HCT116 (cell line): ENCODE results near the gene AGAP1. TPM values are rescaled to one million over a fixed set of nuclear protein-coding genes. Genes with fewer than 3 reads are reported as not detected.

Experiments used
- ATAC-seq: fragments of 200-7000 bp; cut with Tn5 transposase; 2 replicates; pipeline ENCODE4 v1.9.1; 2020; ENCODE audit warnings: mild to moderate bottlenecking, moderate library complexity
- BruUV-seq: library from RNA; stranded (reverse); fragments of 400-500 nt; replicated peaks from 2 replicates; lab custom pipeline; 2021; lab: Mats Ljungman, UMichigan
- CTCF ChIA-PET: fragments of 300-600 bp; sonication (Branson Sonifier 250); formaldehyde crosslinking; loops from one replicate; lab custom pipeline; 2021; ENCODE audit warnings: antibody characterized with exemption; lab: Charles Lee
- POLR2A ChIA-PET: fragments of 300-600, 350-600 bp; sonication (Branson Sonifier 250); formaldehyde crosslinking; loops from one replicate; lab custom pipeline; 2021; ENCODE audit warnings: antibody characterized with exemption; lab: Charles Lee
- RAD21 ChIA-PET, 2 experiments: fragments of 300-600 bp; sonication (Branson Sonifier 250); formaldehyde crosslinking; loops; one replicate each; lab custom pipeline; 2023; ENCODE audit warnings: low total read pairs in 2 of 2; ENCODE audit not compliant: uncharacterized antibody in 2 of 2, unreplicated experiment in 2 of 2, low non-redundant PET in 1 of 2; lab: Charles Lee
- DNase-seq: peaks from one replicate; pipeline ENCODE4 v3.0.0-alpha.2; 2010; ENCODE audit warnings: low read depth, low spot score
- H2AFZ ChIP-seq: fragments of 200-600 bp; shearing (Covaris generic), sonication (generic); 2 replicates; pipeline ENCODE4 v1.6.1; 2017; ENCODE audit warnings: low read depth, mixed run types, mixed read lengths, antibody characterized with exemption, low read length; ENCODE audit not compliant: poor library complexity, severe bottlenecking
- H3K27ac ChIP-seq: 2 replicates; pipeline ENCODE4 v1.5.1; 2012; ENCODE audit warnings: low read depth, low read length
- H3K27me3 ChIP-seq: fragments of 200-600 bp; sonication (generic); 2 replicates; pipeline ENCODE4 v1.6.1; 2016; ENCODE audit warnings: mixed run types, low read length, mixed read lengths; ENCODE audit not compliant: insufficient read depth
- H3K36me3 ChIP-seq, 2 experiments: fragments of 200-500 bp in 1 of 2; fragments of 200-600 bp in 1 of 2; sonication (Bioruptor generic) in 1 of 2; sonication (generic) in 1 of 2; 2 replicates each; pipeline versions ENCODE4 v1.5.1 to v1.6.1; 2014 to 2016; ENCODE audit warnings: low read length in 2 of 2, inconsistent platforms in 1 of 2, mixed read lengths in 1 of 2, mixed run types in 1 of 2; ENCODE audit not compliant: insufficient read depth in 2 of 2, control insufficient read depth in 1 of 2
- H3K4me1 ChIP-seq, 2 experiments: fragments of 200-600 bp in 1 of 2; sonication (generic) in 1 of 2; 2 replicates each; pipeline versions ENCODE4 v1.5.1 to v1.6.1; 2012 to 2017; ENCODE audit warnings: low read length in 2 of 2, inconsistent platforms in 1 of 2, mild to moderate bottlenecking in 1 of 2, mixed read lengths in 1 of 2, mixed run types in 1 of 2, moderate library complexity in 1 of 2; ENCODE audit not compliant: insufficient read depth in 2 of 2, control insufficient read depth in 1 of 2
- H3K4me2 ChIP-seq: fragments of 200-600 bp; sonication (generic); 2 replicates; pipeline ENCODE4 v1.6.1; 2017; ENCODE audit warnings: mixed run types, low read length, mixed read lengths
- H3K4me3 ChIP-seq, 2 experiments: fragments of 200-600 bp in 1 of 2; sonication (generic) in 1 of 2; replicated peaks in 1 of 2; 2 replicates each; pipeline ENCODE4 v1.5.1; 2011 to 2016; ENCODE audit warnings: low read length in 2 of 2, control low read depth in 1 of 2, low read depth in 1 of 2, mild to moderate bottlenecking in 1 of 2, mixed read lengths in 1 of 2, mixed run types in 1 of 2
- H3K79me2 ChIP-seq: fragments of 200-600 bp; sonication (generic); 2 replicates; pipeline ENCODE4 v1.6.1; 2017; ENCODE audit warnings: mild to moderate bottlenecking, mixed run types, low read length, moderate library complexity, mixed read lengths; ENCODE audit not compliant: insufficient read depth
- H3K9ac ChIP-seq: fragments of 200-600 bp; sonication (generic); 2 replicates; pipeline ENCODE4 v1.6.1; 2016; ENCODE audit warnings: low read length, mixed read lengths
- H3K9me2 ChIP-seq: fragments of 200-600 bp; sonication (generic), shearing (Covaris generic); 2 replicates; pipeline ENCODE4 v1.6.1; 2017; ENCODE audit warnings: mixed run types, mild to moderate bottlenecking, moderate library complexity; ENCODE audit not compliant: insufficient read depth
- H3K9me3 ChIP-seq, 2 experiments: fragments of 200-500 bp in 1 of 2; fragments of 200-600 bp in 1 of 2; sonication (Bioruptor generic) in 1 of 2; sonication (generic) in 1 of 2; 2 replicates each; pipeline ENCODE4 v1.6.1; 2014 to 2017; ENCODE audit warnings: low read length in 2 of 2, mixed read lengths in 2 of 2, inconsistent platforms in 1 of 2, low read depth in 1 of 2, mild to moderate bottlenecking in 1 of 2, mixed run types in 1 of 2, moderate library complexity in 1 of 2; ENCODE audit not compliant: control insufficient read depth in 1 of 2, insufficient read depth in 1 of 2
- H4K20me1 ChIP-seq: fragments of 200-600 bp; sonication (generic), shearing (Covaris generic); 2 replicates; pipeline ENCODE4 v1.6.1; 2017; ENCODE audit warnings: mixed run types, mild to moderate bottlenecking, moderate library complexity; ENCODE audit not compliant: insufficient read depth
- CBX3 ChIP-seq: IDR thresholded peaks from 2 replicates; pipeline ENCODE4 v1.6.1; 2012; ENCODE audit warnings: low read depth
- CEBPB ChIP-seq: IDR thresholded peaks from 2 replicates; pipeline ENCODE4 v1.6.1; 2012; ENCODE audit warnings: low read depth
- ELF1 ChIP-seq: IDR thresholded peaks from 2 replicates; pipeline ENCODE4 v1.6.1; 2012; ENCODE audit warnings: low read depth, borderline replicate concordance
- EZH2 ChIP-seq: fragments of 200-600 bp; sonication (generic); IDR thresholded peaks from 2 replicates; pipeline ENCODE4 v1.6.1; 2017; ENCODE audit warnings: antibody characterized with exemption, mixed run types
- EZH2phosphoT487 ChIP-seq: fragments of 200-600 bp; IDR thresholded peaks from 2 replicates; pipeline ENCODE4 v1.6.1; 2018; ENCODE audit warnings: antibody characterized with exemption, borderline replicate concordance
- FOSL1 ChIP-seq: IDR thresholded peaks from 2 replicates; pipeline ENCODE4 v1.6.1; 2012; ENCODE audit warnings: low read depth
- JUND ChIP-seq: IDR thresholded peaks from 2 replicates; pipeline ENCODE4 v1.6.1; 2012
- RAD21 ChIP-seq: IDR thresholded peaks from 2 replicates; pipeline ENCODE4 v1.6.1; 2012; ENCODE audit warnings: low read depth, mild to moderate bottlenecking
- SIN3A ChIP-seq: IDR thresholded peaks from 2 replicates; pipeline ENCODE4 v1.6.1; 2012; ENCODE audit warnings: low read depth
- SP1 ChIP-seq: IDR thresholded peaks from 2 replicates; pipeline ENCODE4 v1.6.1; 2012; ENCODE audit warnings: low read depth
- SRF ChIP-seq: IDR thresholded peaks from 2 replicates; pipeline ENCODE4 v1.6.1; 2012; ENCODE audit warnings: low read depth
- YY1 ChIP-seq: IDR thresholded peaks from 2 replicates; pipeline ENCODE4 v1.6.1; 2011; ENCODE audit warnings: low read length, low read depth, moderate library complexity, mild to moderate bottlenecking; ENCODE audit not compliant: insufficient replicate concordance; ENCODE audit errors: extremely low read depth
- ZNF274 ChIP-seq: fragments of 200-500 bp; sonication (Bioruptor generic); IDR thresholded peaks from 2 replicates; pipeline ENCODE4 v1.6.1; 2014; ENCODE audit warnings: mild to moderate bottlenecking, low read depth, low read length, inconsistent platforms
- intact Hi-C: fragments of 100-400 bp; cut with micrococcal nuclease; formaldehyde crosslinking; loops from 2 replicates; pipeline ENCODE4 v1.10.0; 2022
- total RNA-seq: library from RNA; stranded (reverse); gene quantifications from one replicate; pipeline ENCODE4 v1.2.1, GENCODE V29; 2021; ENCODE audit not compliant: unreplicated experiment
- TF ChIP-seq, protein P1 (sequence below): IDR thresholded peaks from 2 replicates; pipeline ENCODE4 v1.6.1; 2012
- TF ChIP-seq, protein P2 (sequence below): IDR thresholded peaks from 2 replicates; pipeline ENCODE4 v1.6.1; 2012
- TF ChIP-seq, protein P3 (sequence below), 3 experiments: fragments of 200-600 bp in 1 of 3; sonication (generic) in 1 of 3; IDR thresholded peaks in 2 of 3; conservative IDR thresholded peaks in 1 of 3; 2 replicates each; pipeline ENCODE4 v1.5.1; 2012 to 2017; ENCODE audit warnings: low read depth in 2 of 3, low read length in 2 of 3, antibody characterized with exemption in 1 of 3, borderline replicate concordance in 1 of 3, control low read depth in 1 of 3, mild to moderate bottlenecking in 1 of 3, mixed read lengths in 1 of 3, mixed run types in 1 of 3, moderate library complexity in 1 of 3; ENCODE audit not compliant: insufficient read depth in 1 of 3

Gene AGAP1
- total RNA-seq, 1 experiment from 2014 or later = 43.8 TPM

DNA sequence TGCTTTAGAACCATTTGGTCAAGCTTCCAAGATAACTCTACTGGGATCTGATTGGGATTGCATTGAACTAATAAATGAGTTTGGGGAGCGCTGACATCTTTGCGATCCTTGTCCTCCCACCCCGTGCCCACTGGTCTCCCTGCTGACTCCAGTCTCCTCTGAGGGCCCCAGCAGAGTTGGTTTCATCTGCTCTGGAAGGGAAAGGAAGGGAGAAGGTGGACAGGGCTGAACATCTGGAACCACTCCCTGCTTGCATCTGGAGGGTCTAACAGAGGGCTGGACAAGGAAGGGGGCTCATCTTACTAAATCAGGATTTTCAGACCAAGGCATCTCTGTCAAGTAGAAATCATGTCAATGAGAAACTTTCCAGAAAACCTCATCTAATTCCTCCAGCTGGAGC lies 661.6 kb downstream of the AGAP1 start:
- ATAC-seq (no peak), DNase-seq (no peak)
- Histone ChIP-seq H2AFZ (no peak overlapping the region), H3K36me3 (no peaks in the 10 kb centered on the region), H3K9me3 (no peaks in the 10 kb centered on the region), H3K4me3 (no peak overlapping the region), H3K4me1 (no peaks in the 10 kb centered on the region), H3K79me2 (no peaks in the 10 kb centered on the region), H3K4me2 (no peak overlapping the region), H3K9ac (no peak overlapping the region), H4K20me1 (no peaks in the 10 kb centered on the region), H3K27me3 (no peaks in the 10 kb centered on the region), H3K27ac (no peak overlapping the region), H3K9me2 (no peaks in the 10 kb centered on the region)
- intact Hi-C loops = no loop called here
- RAD21 ChIA-PET = no interaction called here
- BruUV-seq = no TSS peak
- CTCF ChIA-PET = interaction anchor here (1.5 kb wide), 1 partner anchor 12 kb away, joined by 4 read pairs; no protein-coding TSS in a partner anchor
- TF ChIP-seq ZNF274 (no peak), FOSL1 (no peak), JUND (no peak), SRF (no peak), CEBPB (no peak), ELF1 (no peak), SIN3A (no peak), RAD21 (no peak), CBX3 (no peak), YY1 (no peak), EZH2phosphoT487 (no peak), EZH2 (no peak), SP1 (no peak)
- TF ChIP-seq, protein P1, sequence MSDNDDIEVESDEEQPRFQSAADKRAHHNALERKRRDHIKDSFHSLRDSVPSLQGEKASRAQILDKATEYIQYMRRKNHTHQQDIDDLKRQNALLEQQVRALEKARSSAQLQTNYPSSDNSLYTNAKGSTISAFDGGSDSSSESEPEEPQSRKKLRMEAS = no peak
- TF ChIP-seq, protein P2, sequence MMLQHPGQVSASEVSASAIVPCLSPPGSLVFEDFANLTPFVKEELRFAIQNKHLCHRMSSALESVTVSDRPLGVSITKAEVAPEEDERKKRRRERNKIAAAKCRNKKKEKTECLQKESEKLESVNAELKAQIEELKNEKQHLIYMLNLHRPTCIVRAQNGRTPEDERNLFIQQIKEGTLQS = no peak
- TF ChIP-seq, protein P3, sequence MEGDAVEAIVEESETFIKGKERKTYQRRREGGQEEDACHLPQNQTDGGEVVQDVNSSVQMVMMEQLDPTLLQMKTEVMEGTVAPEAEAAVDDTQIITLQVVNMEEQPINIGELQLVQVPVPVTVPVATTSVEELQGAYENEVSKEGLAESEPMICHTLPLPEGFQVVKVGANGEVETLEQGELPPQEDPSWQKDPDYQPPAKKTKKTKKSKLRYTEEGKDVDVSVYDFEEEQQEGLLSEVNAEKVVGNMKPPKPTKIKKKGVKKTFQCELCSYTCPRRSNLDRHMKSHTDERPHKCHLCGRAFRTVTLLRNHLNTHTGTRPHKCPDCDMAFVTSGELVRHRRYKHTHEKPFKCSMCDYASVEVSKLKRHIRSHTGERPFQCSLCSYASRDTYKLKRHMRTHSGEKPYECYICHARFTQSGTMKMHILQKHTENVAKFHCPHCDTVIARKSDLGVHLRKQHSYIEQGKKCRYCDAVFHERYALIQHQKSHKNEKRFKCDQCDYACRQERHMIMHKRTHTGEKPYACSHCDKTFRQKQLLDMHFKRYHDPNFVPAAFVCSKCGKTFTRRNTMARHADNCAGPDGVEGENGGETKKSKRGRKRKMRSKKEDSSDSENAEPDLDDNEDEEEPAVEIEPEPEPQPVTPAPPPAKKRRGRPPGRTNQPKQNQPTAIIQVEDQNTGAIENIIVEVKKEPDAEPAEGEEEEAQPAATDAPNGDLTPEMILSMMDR (IDR thresholded peaks at IDR 0.05 in 2 of 3, conservative IDR thresholded peaks at IDR 0.05 in 1 of 3; ENCODE audit: borderline replicate concordance in 1 of 3, insufficient read depth in 1 of 3, low read depth in 2 of 3, low read length in 2 of 3) = no peak
- POLR2A ChIA-PET = no interaction called here
